Measurements from ENCODE around the gene IMPDH2.

The IMPDH2 gene

DNA sequence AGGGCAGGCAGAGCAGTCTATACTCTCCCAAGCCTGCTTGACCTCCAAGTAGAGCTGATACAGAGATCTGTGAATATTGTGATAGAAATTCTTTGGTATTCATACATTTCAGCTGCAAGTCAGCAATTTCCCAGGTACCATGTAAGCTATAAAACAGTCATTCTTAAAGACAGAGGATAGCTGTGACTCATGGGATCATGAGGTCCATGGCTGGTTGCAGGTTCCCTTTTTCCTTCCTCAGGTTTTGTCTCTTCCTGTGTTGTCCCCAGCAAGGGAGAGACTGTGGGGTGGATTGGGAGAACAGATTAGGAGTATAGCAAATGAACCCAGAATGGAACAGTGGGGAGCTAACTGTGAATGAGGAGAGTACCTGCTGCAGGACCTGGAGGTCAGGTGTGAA lies 44.5 kb downstream of the IMPDH2 start:
- DNase-seq (ENCODE audit: low read depth, low spot score), result no peak
- TF ChIP-seq, protein P1, sequence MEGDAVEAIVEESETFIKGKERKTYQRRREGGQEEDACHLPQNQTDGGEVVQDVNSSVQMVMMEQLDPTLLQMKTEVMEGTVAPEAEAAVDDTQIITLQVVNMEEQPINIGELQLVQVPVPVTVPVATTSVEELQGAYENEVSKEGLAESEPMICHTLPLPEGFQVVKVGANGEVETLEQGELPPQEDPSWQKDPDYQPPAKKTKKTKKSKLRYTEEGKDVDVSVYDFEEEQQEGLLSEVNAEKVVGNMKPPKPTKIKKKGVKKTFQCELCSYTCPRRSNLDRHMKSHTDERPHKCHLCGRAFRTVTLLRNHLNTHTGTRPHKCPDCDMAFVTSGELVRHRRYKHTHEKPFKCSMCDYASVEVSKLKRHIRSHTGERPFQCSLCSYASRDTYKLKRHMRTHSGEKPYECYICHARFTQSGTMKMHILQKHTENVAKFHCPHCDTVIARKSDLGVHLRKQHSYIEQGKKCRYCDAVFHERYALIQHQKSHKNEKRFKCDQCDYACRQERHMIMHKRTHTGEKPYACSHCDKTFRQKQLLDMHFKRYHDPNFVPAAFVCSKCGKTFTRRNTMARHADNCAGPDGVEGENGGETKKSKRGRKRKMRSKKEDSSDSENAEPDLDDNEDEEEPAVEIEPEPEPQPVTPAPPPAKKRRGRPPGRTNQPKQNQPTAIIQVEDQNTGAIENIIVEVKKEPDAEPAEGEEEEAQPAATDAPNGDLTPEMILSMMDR (IDR thresholded peaks at IDR 0.05; ENCODE audit: low read depth, low read length), result no peak
- in situ Hi-C loops (cut with HindIII; ENCODE audit: low sequenced_read_pairs), result no loop called here
- no peak overlapping the region for H3K4me3 ChIP-seq (ENCODE audit: low read depth, low read length)

- TF ChIP-seq, protein P1 (IDR thresholded peaks at IDR 0.05; ENCODE audit: low read depth, low read length), result no peak
- in situ Hi-C loops (cut with HindIII; ENCODE audit: low sequenced_read_pairs), result no loop called here
- DNase-seq (ENCODE audit: low read depth, low spot score), result no peak
- H3K4me3 ChIP-seq (ENCODE audit: low read depth, low read length), result no peak overlapping the region
Observed at GRCh38 chr3:48983096-48983495, 46.1 kb downstream of the IMPDH2 start.

DNA sequence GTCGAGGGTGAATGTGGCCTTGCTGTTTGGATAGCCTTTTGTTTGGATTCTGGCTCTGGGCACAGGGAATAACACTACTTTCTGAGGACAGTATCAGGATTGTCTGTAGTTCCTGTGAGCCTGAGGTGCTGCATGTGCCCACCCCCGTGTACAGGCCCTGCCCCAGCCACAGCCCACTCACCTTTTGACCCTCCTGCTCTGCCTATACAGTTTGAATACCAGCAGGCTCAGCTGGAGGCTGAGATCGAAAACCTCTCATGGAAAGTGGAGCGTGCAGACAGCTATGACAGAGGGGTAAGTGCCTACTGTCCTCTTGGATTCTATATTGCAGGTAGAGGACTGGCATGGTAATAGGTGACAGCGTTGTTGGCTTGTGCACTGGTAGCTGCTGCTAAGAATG lies 46.5 kb downstream of the IMPDH2 start:
- in situ Hi-C loops (cut with HindIII; ENCODE audit: low sequenced_read_pairs), result no loop called here

DNA sequence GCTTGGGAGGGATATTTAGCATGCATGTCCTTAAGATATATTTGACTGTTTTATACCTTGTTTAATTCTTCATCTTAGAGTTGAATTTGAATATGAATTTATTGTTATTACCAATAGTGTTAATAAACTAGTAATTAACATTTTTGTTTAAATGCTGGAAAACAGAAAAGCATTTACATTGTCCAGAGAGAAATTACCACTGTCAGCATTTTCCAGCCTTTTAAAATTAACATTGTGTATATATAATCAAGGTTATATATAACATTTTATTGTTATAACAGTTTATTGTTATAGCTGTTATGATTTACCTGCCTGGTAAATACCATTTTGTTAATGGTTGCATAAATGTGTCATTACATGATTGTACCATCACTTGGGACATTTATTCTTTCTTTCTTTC lies 47.2 kb downstream of the IMPDH2 start:
- H3K4me3 ChIP-seq (ENCODE audit: low read depth, low read length), result no peak overlapping the region
- in situ Hi-C loops (cut with HindIII; ENCODE audit: low sequenced_read_pairs), result no loop called here
- DNase-seq (ENCODE audit: low read depth, low spot score), result no peak
- TF ChIP-seq, protein P1 (IDR thresholded peaks at IDR 0.05; ENCODE audit: low read depth, low read length), result no peak

More for the DNA sequence above, 46.5 kb downstream of the IMPDH2 start:
- no peak overlapping the region for H3K4me3 ChIP-seq (ENCODE audit: low read depth, low read length)
- TF ChIP-seq, protein P1 (IDR thresholded peaks at IDR 0.05; ENCODE audit: low read depth, low read length), result no peak
- no peak for DNase-seq (ENCODE audit: low read depth, low spot score)

- no peak for DNase-seq (ENCODE audit: low read depth, low spot score)
- TF ChIP-seq, protein P1 (IDR thresholded peaks at IDR 0.05; ENCODE audit: low read depth, low read length), result no peak
- in situ Hi-C loops (cut with HindIII; ENCODE audit: low sequenced_read_pairs), result no loop called here
- no peak overlapping the region for H3K4me3 ChIP-seq (ENCODE audit: low read depth, low read length)
Observed at GRCh38 chr3:48980295-48980694, 48.9 kb downstream of the IMPDH2 start.

GRCh38 chr3:48979451-48979850 lies 49.7 kb downstream of the IMPDH2 start:
- TF ChIP-seq, protein P1 (IDR thresholded peaks at IDR 0.05; ENCODE audit: low read depth, low read length), result no peak
- DNase-seq (ENCODE audit: low read depth, low spot score), result no peak
- in situ Hi-C loops (cut with HindIII; ENCODE audit: low sequenced_read_pairs), result no loop called here
- no peak overlapping the region for H3K4me3 ChIP-seq (ENCODE audit: low read depth, low read length)
